PFSK-1 (cell line): ENCODE data around the gene NAALADL2.

Experiments
- FOXP2 ChIP-seq: optimal IDR thresholded peaks from 2 replicates; pipeline ENCODE3; 2011; ENCODE audit warnings: borderline replicate concordance, control low read depth, inconsistent platforms; ENCODE audit not compliant: insufficient read depth; ENCODE audit errors: extremely low read length, extremely low read depth
- POLR2AphosphoS5 ChIP-seq: IDR thresholded peaks from 2 replicates; pipeline ENCODE4 v1.6.1; 2012; ENCODE audit warnings: low read depth, mild to moderate bottlenecking, control low read depth, low read length, moderate library complexity
- TAF1 ChIP-seq: IDR thresholded peaks from 2 replicates; pipeline ENCODE4 v1.6.1; 2012; ENCODE audit warnings: low read length, control low read depth, borderline replicate concordance; ENCODE audit not compliant: insufficient read depth

- TF ChIP-seq POLR2AphosphoS5: no peak
- no peak for TF ChIP-seq FOXP2
- TF ChIP-seq TAF1: no peak
These were observed 515.6 kb downstream of the NAALADL2 start for GRCh38 chr3:175374705-175375104.
